Neural progenitor cell (in vitro differentiated cells): ENCODE results near the gene SUMO2. TPM values are rescaled to one million over a fixed set of nuclear protein-coding genes. Genes with fewer than 3 reads are reported as not detected.
"Not testable (repeated sequence)": the region's sequence is repeated elsewhere in the genome, so short reads cannot be mapped to it uniquely, and the experiment has no call there.

Experiments
- DNase-seq: peaks from one replicate; pipeline ENCODE4 v3.0.0-alpha.2; 2016; ENCODE audit warnings: low spot score
- H2AFZ ChIP-seq: fragments of 200-600 bp; sonication (generic); replicated peaks from 2 replicates; pipeline ENCODE4 v1.6.1; 2016; ENCODE audit warnings: antibody characterized with exemption
- H3F3A ChIP-seq: fragments of 200-600 bp; sonication (generic); 2 replicates; pipeline ENCODE4 v1.6.1; 2016; ENCODE audit warnings: antibody characterized with exemption, low read depth
- H3K27ac ChIP-seq: fragments of 200-600 bp; sonication (generic); 2 replicates; pipeline ENCODE4 v1.5.1; 2016; ENCODE audit warnings: mild to moderate bottlenecking
- H3K27me3 ChIP-seq: fragments of 200-600 bp; sonication (generic); 2 replicates; pipeline ENCODE4 v1.6.1; 2016; ENCODE audit warnings: mild to moderate bottlenecking, moderate library complexity
- H3K36me3 ChIP-seq: fragments of 200-600 bp; sonication (generic); 2 replicates; pipeline ENCODE4 v1.5.1; 2016
- H3K4me1 ChIP-seq: fragments of 200-600 bp; sonication (generic); 2 replicates; pipeline ENCODE4 v1.6.1; 2016; ENCODE audit warnings: mixed run types
- H3K4me2 ChIP-seq: fragments of 200-600 bp; sonication (generic); 2 replicates; pipeline ENCODE4 v1.6.1; 2016
- H3K4me3 ChIP-seq: fragments of 200-600 bp; sonication (generic); 2 replicates; pipeline ENCODE4 v1.5.1; 2016
- H3K79me2 ChIP-seq: fragments of 200-600 bp; sonication (generic); 2 replicates; pipeline ENCODE4 v1.6.1; 2016; ENCODE audit warnings: low read depth
- H3K9ac ChIP-seq: fragments of 200-600 bp; sonication (generic); 2 replicates; pipeline ENCODE4 v1.6.1; 2016
- H3K9me3 ChIP-seq: fragments of 200-600 bp; sonication (generic); 2 replicates; pipeline ENCODE4 v1.5.1; 2016; ENCODE audit warnings: low read depth
- H4K20me1 ChIP-seq: fragments of 200-600 bp; sonication (generic); 2 replicates; pipeline ENCODE4 v1.6.1; 2016; ENCODE audit warnings: low read depth
- H3K27ac Mint-ChIP-seq: 3 replicates; pipeline ENCODE4 v1.8.0; 2021; ENCODE audit warnings: mixed read lengths
- H3K27me3 Mint-ChIP-seq: 2 replicates; pipeline ENCODE4 v1.8.0; 2022; ENCODE audit warnings: low read depth, mild to moderate bottlenecking, inconsistent platforms, moderate library complexity, mixed read lengths; ENCODE audit not compliant: insufficient read depth
- H3K36me3 Mint-ChIP-seq: 3 replicates; pipeline ENCODE4 v1.8.0; 2021; ENCODE audit warnings: mixed read lengths
- H3K4me1 Mint-ChIP-seq: 3 replicates; pipeline ENCODE4 v1.8.0; 2021; ENCODE audit warnings: mixed read lengths
- H3K4me3 Mint-ChIP-seq: 3 replicates; pipeline ENCODE4 v1.8.0; 2021; ENCODE audit warnings: mild to moderate bottlenecking, moderate library complexity, mixed read lengths
- H3K9me3 Mint-ChIP-seq: 3 replicates; pipeline ENCODE4 v1.8.0; 2020; ENCODE audit warnings: mixed read lengths
- CTCF ChIP-seq: fragments of 200-600 bp; sonication (generic); IDR thresholded peaks from 2 replicates; pipeline ENCODE4 v1.5.1; 2017; ENCODE audit warnings: antibody characterized with exemption, mild to moderate bottlenecking
- EZH2 ChIP-seq: fragments of 200-600 bp; sonication (generic); IDR thresholded peaks from 2 replicates; pipeline ENCODE4 v1.6.1; 2017; ENCODE audit warnings: antibody characterized with exemption, mild to moderate bottlenecking, moderate library complexity
- EZH2phosphoT487 ChIP-seq: fragments of 200-600 bp; sonication (generic); IDR thresholded peaks from 2 replicates; pipeline ENCODE4 v1.6.1; 2017; ENCODE audit warnings: antibody characterized with exemption
- total RNA-seq: library from RNA; depleted of rRNA; stranded (reverse); fragments of >200 nt; gene quantifications from 2 replicates; pipeline ENCODE4 v1.2.3, GENCODE V29; 2015; ENCODE audit warnings: low replicate concordance

Gene SUMO2
- total RNA-seq, 1 donor from 2014 or later, result 372 TPM

- no peak for DNase-seq
- Histone ChIP-seq H3K4me1 (no peaks in the 10 kb centered on the region), H3K9me3 (no peaks in the 10 kb centered on the region), H3K9ac (no peak overlapping the region), H3K27ac (peak overlapping the region; percentile 37), H3K36me3 (peaks cover 9% of the 10 kb centered on the region), H4K20me1 (peaks cover 15% of the 10 kb centered on the region), H3K27me3 (no peaks in the 10 kb centered on the region), H2AFZ (no peak overlapping the region), H3K4me3 (no peak overlapping the region), H3F3A (peaks cover 41% of the 10 kb centered on the region), H3K79me2 (peaks cover 7% of the 10 kb centered on the region), H3K4me2 (no peak overlapping the region)
- no peak for TF ChIP-seq EZH2
- TF ChIP-seq EZH2phosphoT487, result no peak
- no peak for TF ChIP-seq CTCF
- H3K4me3 Mint-ChIP-seq, result no peak overlapping the region
- H3K36me3 Mint-ChIP-seq, result peaks cover 22% of the 10 kb centered on the region
- H3K27ac Mint-ChIP-seq, result no peak overlapping the region
- H3K9me3 Mint-ChIP-seq, result no peaks in the 10 kb centered on the region
- H3K4me1 Mint-ChIP-seq, result no peaks in the 10 kb centered on the region
- H3K27me3 Mint-ChIP-seq, result no peaks in the 10 kb centered on the region
Measured at GRCh38 chr17:75163074-75163473, 19.7 kb downstream of the SUMO2 start.

- TF ChIP-seq CTCF, result no peak
- no peak for TF ChIP-seq EZH2phosphoT487
- no peak for TF ChIP-seq EZH2
Measured at GRCh38 chr17:75160211-75160610, 22.5 kb downstream of the SUMO2 start.

GRCh38 chr17:75159196-75160031, 23.3 kb downstream of the SUMO2 start:
- H3K9ac ChIP-seq, result no peak overlapping the region
- H3K9me3 ChIP-seq, result no peaks in the 10 kb centered on the region
- no peak overlapping the region for H2AFZ ChIP-seq
- no peak for DNase-seq
- H3F3A ChIP-seq, result peaks cover 29% of the 10 kb centered on the region
- no peak overlapping the region for H3K27ac ChIP-seq
- H3K36me3 ChIP-seq, result no peaks in the 10 kb centered on the region
- TF ChIP-seq EZH2 (no peak), EZH2phosphoT487 (no peak), CTCF (no peak)
- no peak overlapping the region for H3K4me2 ChIP-seq
- H3K27me3 ChIP-seq, result no peaks in the 10 kb centered on the region
- Mint-ChIP-seq H3K4me1 (peaks cover 4% of the 10 kb centered on the region), H3K36me3 (peaks cover 14% of the 10 kb centered on the region), H3K9me3 (no peaks in the 10 kb centered on the region), H3K27me3 (peaks cover 5% of the 10 kb centered on the region), H3K4me3 (no peak overlapping the region), H3K27ac (no peak overlapping the region)
- H3K4me1 ChIP-seq, result peaks cover 7% of the 10 kb centered on the region
- peaks cover 10% of the 10 kb centered on the region for H4K20me1 ChIP-seq
- H3K4me3 ChIP-seq, result no peak overlapping the region
- no peaks in the 10 kb centered on the region for H3K79me2 ChIP-seq

More at GRCh38 chr17:75160211-75160610, 22.5 kb downstream of the SUMO2 start:
- H3K27me3 ChIP-seq, result no peaks in the 10 kb centered on the region
- DNase-seq, result no peak
- no peaks in the 10 kb centered on the region for H3K9me3 ChIP-seq
- Mint-ChIP-seq H3K9me3 (no peaks in the 10 kb centered on the region), H3K4me3 (no peak overlapping the region), H3K27ac (no peak overlapping the region), H3K36me3 (peaks cover 17% of the 10 kb centered on the region), H3K27me3 (peaks cover 5% of the 10 kb centered on the region), H3K4me1 (no peaks in the 10 kb centered on the region)
- peaks cover 2% of the 10 kb centered on the region for H3K4me1 ChIP-seq
- H3K4me3 ChIP-seq, result no peak overlapping the region
- H3K36me3 ChIP-seq, result no peaks in the 10 kb centered on the region
- H3F3A ChIP-seq, result peaks cover 26% of the 10 kb centered on the region
- H3K9ac ChIP-seq, result no peak overlapping the region
- no peak overlapping the region for H3K4me2 ChIP-seq
- H3K27ac ChIP-seq, result no peak overlapping the region
- H4K20me1 ChIP-seq, result peaks cover 5% of the 10 kb centered on the region
- no peaks in the 10 kb centered on the region for H3K79me2 ChIP-seq
- H2AFZ ChIP-seq, result no peak overlapping the region

- H3K79me2 ChIP-seq, H3K4me3 ChIP-seq, H3K4me2 ChIP-seq, H3K4me1 ChIP-seq, H3K4me3 Mint-ChIP-seq, DNase-seq, H3K9me3 Mint-ChIP-seq, H3K9me3 ChIP-seq, H3K9ac ChIP-seq, H2AFZ ChIP-seq, H3K27me3 Mint-ChIP-seq, H3K27ac Mint-ChIP-seq, H3K27me3 ChIP-seq, H3K27ac ChIP-seq, H3K4me1 Mint-ChIP-seq, H3K36me3 ChIP-seq: not testable (repeated sequence)
- Histone ChIP-seq H3F3A (peaks cover 20% of the 10 kb centered on the region), H4K20me1 (peaks cover 15% of the 10 kb centered on the region)
- peaks cover 12% of the 10 kb centered on the region for H3K36me3 Mint-ChIP-seq
Measured at GRCh38 chr17:75158480-75158879, 24.3 kb downstream of the SUMO2 start.
